SK-MEL-5 (cell line): Measurements from ENCODE around the gene DYNLT3. TPM values are rescaled to one million over a fixed set of nuclear protein-coding genes. Genes with fewer than 3 reads are reported as not detected.

Experiments used
- DNase-seq: peaks from one replicate; pipeline ENCODE4 v3.0.0-alpha.2; 2016; ENCODE audit warnings: low read depth, low spot score
- in situ Hi-C: cut with HindIII; loops from 2 replicates; pipeline ENCODE4 v1.10.0; 2016; ENCODE audit warnings: low sequenced_read_pairs, high pct_unique_total_duplicates, low pct_unique_long_range_greater_than_20kb
- total RNA-seq: library from RNA; depleted of rRNA; stranded (reverse); fragments of >200 nt; shearing (Covaris generic); gene quantifications from 2 replicates; pipeline ENCODE4 v1.2.3, GENCODE V29; 2014

DYNLT3 gene
- total RNA-seq, 1 experiment from 2014 or later, result 137 TPM

GRCh38 chrX:37854148-37854547, 6.8 kb upstream of the DYNLT3 start:
- DNase-seq, result no peak

DNA sequence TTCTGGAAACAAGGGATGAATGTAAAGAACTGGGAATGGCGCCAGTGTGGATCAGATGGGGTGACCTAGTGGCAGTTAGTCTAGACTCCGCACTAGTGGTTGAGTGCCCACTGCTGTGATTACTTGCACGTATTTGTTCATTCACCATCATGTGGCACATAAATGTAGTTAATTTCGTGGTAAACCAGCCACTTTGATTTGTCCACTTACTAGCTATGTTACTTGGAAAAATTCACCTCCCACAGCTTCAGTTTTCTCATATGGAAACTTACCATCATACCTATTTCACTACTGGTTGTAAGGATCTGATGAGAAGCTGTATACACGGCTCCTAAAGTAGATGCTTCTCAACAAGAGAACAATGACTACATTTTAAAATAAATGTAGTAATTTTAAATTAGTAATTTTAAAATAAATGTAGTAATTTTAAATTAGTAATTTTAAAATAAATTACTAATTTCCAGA, 394 bp upstream of the DYNLT3 start:
- in situ Hi-C loops, result no loop called here
- DNase-seq, result no peak

More at GRCh38 chrX:37854148-37854547, 6.8 kb upstream of the DYNLT3 start:
- in situ Hi-C loops, result no loop called here

DNA sequence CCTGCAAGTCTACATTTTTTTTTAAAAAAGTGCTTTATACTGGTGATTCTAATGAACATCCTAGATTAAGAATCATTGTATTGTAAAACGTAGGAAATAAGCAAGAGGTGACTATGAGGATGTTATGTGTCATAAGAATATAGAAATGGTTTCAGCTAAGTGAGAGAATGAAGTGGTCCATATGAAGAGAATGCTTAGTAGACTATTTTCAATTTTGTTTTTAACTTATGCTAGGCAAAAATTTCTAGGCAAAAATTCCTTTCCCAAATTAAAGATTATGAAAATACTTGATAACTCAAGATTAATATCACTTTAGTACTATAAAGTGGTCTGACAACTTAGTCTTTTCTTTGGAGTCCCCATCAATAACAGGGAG, 825 bp downstream of the DYNLT3 start:
- in situ Hi-C loops, result no loop called here
- no peak for DNase-seq

DNA sequence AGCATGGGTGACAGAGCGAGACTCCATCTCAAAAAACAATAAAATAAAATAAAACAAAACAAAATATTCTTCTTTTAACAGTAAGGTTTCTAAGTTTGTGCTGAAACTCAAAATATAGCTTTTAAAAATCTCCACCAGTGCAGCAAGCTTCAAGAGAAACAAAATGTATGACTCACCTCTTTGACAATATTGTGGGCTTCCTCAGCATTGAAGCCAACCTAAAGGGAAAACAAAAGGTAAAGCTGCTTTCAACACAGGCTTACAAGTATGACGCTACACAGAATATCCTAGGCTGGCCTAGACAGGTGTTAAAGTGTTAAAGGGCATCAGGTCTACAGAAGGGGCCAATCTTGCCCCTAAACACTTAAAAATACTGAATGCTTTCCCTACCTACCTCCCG, 1.2 kb downstream of the DYNLT3 start:
- no peak for DNase-seq
- in situ Hi-C loops, result no loop called here

GRCh38 chrX:37844622-37845021, 2.7 kb downstream of the DYNLT3 start:
- in situ Hi-C loops, result no loop called here
- DNase-seq, result no peak

- in situ Hi-C loops, result no loop called here
- DNase-seq, result no peak
These were observed 6.4 kb downstream of the DYNLT3 start for GRCh38 chrX:37840931-37841330.

GRCh38 chrX:37834937-37835336, 12.4 kb downstream of the DYNLT3 start:
- in situ Hi-C loops, result no loop called here
- DNase-seq, result peak; percentile 28

DNA sequence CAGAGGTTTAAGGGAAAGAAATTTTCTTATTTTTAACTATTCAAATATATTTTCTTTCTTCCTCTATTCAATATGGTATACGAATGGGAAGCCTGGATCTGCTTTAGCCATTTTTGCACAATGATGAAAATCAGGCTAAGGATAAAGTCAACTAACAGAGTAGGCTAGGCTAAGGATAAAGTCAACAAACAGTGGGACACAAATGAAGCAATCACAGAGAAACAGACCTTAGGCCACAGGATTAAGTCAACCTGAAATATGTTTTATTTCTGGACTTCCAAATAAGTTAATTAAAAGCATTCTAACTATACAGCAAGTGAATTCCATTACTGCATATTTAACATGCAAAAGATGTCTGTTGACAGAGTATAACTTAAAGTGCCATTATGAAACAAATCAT, 17.0 kb downstream of the DYNLT3 start:
- no peak for DNase-seq
- in situ Hi-C loops, result no loop called here

- in situ Hi-C loops, result no loop called here
- DNase-seq, result no peak
These were observed 17.6 kb downstream of the DYNLT3 start for GRCh38 chrX:37829721-37830120.

DNA sequence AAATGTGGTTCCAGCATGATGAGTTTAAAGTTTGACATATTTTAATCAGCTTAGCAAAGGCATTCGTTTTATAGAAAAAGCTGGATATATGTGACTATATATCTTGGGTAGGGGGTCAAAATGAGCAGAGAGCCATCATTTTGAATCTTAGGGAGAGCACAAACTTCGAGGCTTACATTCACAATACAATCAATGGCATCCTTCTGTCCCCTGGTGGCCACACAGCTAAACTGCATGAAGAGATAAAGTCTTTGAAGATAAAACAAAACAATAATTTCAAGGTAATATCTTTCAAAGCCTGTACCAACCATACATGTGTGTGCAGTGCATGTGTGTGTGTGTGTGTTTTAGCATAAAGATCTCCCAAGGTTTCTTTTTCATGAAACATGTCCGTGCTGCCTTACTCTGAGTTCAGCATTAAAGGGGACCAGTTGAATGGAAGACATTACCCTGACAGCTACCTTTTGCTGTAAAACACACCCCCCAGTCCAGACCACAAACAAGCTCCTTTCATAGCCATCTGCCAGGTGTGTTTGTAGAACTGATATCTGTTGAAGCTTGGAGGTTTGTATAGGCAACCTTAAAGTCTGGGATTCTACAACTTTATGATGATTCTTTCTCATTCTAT, 22.0 kb downstream of the DYNLT3 start:
- peak; percentile 55 for DNase-seq
- in situ Hi-C loops, result no loop called here

- DNase-seq, result no peak
- in situ Hi-C loops, result no loop called here
These were observed 22.7 kb downstream of the DYNLT3 start for GRCh38 chrX:37824491-37825214.

GRCh38 chrX:37820646-37821045, 26.7 kb downstream of the DYNLT3 start:
- in situ Hi-C loops, result no loop called here
- no peak for DNase-seq

DNA sequence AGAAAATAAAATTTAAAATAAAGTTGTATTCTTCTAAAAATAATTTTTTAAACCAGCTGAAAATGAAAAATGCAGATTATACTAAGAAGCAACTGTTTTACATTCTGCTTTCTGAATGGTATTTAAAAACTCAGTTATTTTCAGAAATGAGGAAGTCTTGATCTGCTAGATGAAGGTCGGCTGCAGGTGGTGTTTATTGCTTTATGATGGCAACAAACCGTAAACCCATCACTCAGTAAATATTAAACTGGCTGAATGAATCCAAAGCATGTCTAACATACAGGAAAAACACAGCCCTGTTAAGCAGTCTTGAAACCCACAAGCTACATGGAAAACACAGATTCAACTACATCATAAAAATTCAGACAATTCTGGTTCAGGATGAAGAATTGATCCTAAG, 29.3 kb downstream of the DYNLT3 start:
- no peak for DNase-seq
- in situ Hi-C loops, result no loop called here

DNA sequence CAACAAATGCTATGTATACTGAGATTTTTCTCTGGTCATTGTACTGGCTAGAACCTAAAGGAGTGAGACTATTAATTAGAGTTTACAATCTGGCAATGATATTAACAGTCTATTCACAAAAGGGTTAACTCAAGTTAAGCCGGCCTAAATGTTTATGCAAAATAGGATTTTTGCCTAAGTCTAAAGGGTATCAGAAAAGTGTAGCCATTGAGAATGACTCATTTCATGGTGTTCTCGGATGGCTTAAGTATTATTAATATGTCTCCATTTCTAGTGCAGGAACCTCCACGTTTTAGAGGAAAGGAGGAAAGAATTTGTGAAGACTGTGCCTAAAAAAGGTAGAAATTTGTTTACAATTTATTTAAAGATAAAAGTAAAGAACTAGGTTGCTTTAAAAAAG, 29.8 kb downstream of the DYNLT3 start:
- no peak for DNase-seq
- in situ Hi-C loops, result no loop called here

- no peak for DNase-seq
- in situ Hi-C loops, result no loop called here
These were observed 30.2 kb downstream of the DYNLT3 start for GRCh38 chrX:37817176-37817575.

DNA sequence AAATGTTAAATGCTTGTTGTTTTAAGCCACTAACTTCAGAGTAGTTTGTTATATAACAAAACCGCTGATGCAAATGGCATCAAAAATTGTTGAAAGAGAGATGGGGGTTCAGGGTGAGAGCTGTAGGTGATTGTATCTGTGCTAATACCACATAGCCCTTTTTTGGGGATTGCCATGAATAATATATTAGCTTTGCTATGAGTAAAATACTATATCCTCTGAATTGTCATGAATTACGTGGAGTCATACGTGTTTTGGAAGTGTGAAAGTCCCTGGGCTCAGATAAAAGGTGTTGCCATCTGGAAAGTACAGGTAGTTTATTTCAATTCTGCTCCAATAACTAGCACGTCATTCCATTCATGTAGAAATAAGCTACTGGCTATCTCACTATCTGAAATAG, 30.6 kb downstream of the DYNLT3 start:
- DNase-seq, result no peak
- in situ Hi-C loops, result no loop called here

DNA sequence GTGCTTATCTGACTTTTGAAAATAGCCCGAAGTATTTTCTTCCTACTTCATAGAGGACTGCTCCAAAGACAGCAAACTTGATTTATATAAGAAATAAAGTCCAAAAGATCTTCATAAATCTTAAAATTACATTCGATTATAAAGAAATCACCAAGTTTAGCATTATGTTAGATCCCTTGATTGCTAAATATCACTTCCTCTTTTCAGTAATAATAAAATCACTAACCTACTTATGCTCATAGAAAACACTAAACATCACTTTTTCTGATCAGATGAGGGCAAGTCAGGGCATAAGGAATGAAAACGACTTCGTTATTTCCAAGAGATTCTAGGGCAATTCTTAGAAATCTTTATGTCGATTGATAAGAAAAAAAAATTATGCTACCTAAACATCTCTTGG, 32.0 kb downstream of the DYNLT3 start:
- in situ Hi-C loops, result no loop called here
- DNase-seq, result no peak

DNA sequence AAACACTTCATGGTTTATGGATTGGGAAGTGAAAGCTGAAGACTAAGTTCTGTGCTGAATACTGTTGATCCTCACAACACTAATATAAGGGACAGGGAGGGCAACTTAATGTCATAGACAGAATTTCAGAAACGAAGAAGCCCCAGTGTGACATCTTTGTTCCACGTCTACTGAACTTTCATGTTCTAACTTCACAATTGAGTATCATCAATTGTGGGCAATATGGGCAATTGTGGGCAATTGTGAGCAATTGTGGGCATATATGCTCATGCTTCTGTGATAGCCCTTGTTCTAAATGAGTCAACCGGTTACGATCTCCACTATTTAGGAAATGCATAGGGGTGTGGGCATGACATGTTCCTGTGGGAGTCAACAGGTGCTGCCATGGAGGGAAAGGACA, 33.8 kb downstream of the DYNLT3 start:
- no peak for DNase-seq
- in situ Hi-C loops, result no loop called here

DNA sequence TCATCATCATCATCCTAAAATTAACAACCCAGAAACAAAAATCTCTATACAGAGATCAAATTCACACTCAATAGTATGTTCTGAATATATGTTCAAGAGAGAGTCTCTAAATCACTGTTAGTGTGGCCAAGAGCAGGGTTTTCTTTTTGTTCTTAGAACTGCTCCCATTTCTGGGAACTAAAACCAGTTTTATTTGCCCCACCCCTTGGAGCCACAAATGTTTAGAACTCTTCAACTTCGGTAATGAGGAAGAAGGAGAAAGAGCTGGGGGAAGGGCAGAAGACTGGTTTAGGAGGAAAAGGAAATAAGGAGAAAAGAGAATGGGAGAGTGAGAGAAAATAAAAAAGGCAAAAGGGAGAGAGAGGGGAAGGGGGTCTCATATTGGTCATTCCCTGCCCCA, 35.3 kb downstream of the DYNLT3 start:
- in situ Hi-C loops, result no loop called here
- DNase-seq, result no peak
